SK-N-SH treated with all-trans-retinoic acid at 6 μM for 48 hours (cell line): ENCODE data around the gene CIRBP.

Experiments
- TCF4 ChIP-seq: fragments of 250-450 bp; sonication (Bioruptor Pico); IDR thresholded peaks from 2 replicates; pipeline ENCODE4 v1.8.0; 2021; ENCODE audit warnings: mild to moderate bottlenecking, moderate library complexity, borderline replicate concordance
- ZFP3 ChIP-seq: fragments of 250-450 bp; sonication (Bioruptor Pico); IDR thresholded peaks from 2 replicates; pipeline ENCODE4 v1.5.0; 2020; ENCODE audit warnings: mild to moderate bottlenecking, moderate library complexity
- ZNF565 ChIP-seq: fragments of 450-650 bp; formaldehyde crosslinking; conservative IDR thresholded peaks from 2 replicates; pipeline ENCODE4 v1.5.0; 2020; ENCODE audit warnings: low read depth, mild to moderate bottlenecking, moderate library complexity

DNA sequence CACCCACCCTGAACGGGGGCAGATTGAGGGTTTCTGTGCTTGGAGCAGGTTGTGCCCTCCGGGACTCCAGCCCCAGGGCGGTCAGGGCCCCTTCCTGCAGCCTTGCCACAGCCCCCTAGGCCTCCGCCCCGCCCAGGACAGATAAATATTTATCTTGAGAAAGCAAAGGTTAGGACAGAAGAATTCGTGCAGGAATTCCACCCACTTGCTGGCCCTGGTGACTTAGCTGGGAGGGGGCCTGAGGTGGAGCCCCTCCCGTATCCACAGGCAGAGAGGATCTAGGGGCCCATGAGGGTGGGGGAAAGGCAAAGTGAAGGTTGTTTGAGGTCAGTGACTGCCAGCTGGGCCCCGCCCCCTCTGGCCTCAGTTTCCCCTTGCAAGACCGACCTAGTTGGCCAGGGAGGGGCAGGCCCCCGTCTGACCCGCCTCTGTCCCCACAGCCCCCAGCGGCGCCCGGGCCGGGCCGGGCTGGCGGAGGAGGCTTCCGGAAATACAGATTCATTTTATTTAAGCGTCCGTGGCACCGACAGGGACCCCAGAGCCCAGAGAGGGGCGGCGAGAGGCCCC lies 15.5 kb upstream of the CIRBP start:
- TF ChIP-seq TCF4 (CRISPR knock-in tag), result no peak
- TF ChIP-seq ZFP3 (CRISPR knock-in tag), result 0 out of 2 replicates have a peak, but pooled peaks have one; percentile 24
- no peak for TF ChIP-seq ZNF565 (CRISPR knock-in tag)
